T follicular helper cell (primary cell): ENCODE data around the gene HOXC13.

Experiments
- DNase-seq: peaks from one replicate; pipeline ENCODE4 v3.0.0-alpha.2; 2020; ENCODE audit warnings: low read depth

HOXC13 gene

GRCh38 chr12:53995378-53996239 is 57.0 kb downstream of the HOXC13 start:
- no peak for DNase-seq
